GM21447 (cell line): ENCODE results near the gene ADAMTSL2.

Experiments used
- ATAC-seq: cut with Tn5 transposase; IDR thresholded peaks from one replicate; pipeline ENCODE4 v1.9.1; 2021; ENCODE audit not compliant: unreplicated experiment

ADAMTSL2 gene

GRCh38 chr9:133603135-133603927 is 68.8 kb downstream of the ADAMTSL2 start:
- ATAC-seq: no peak

GRCh38 chr9:133604214-133604613 is 69.7 kb downstream of the ADAMTSL2 start:
- ATAC-seq: no peak

GRCh38 chr9:133604856-133605255 is 70.4 kb downstream of the ADAMTSL2 start:
- ATAC-seq: no peak

DNA sequence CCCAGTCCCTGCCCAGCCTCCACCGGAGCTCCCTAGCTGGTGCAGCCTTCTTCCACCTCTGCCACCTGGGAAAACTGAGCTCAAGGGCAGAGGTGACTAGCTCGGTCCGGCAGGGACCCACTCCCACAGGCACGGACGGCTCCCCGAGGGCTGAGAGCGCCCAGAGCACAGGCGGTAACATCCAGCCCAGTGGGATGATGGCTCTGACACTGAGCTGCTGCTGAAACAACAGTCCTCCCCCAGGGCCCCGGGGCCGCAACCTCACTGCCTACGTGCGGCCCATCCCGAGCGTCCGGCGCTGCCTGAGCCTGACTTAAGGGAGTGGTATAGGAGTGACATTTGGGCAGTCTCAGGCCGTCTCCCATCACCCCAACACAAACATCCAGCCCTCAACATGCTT is 70.9 kb downstream of the ADAMTSL2 start:
- no peak for ATAC-seq

DNA sequence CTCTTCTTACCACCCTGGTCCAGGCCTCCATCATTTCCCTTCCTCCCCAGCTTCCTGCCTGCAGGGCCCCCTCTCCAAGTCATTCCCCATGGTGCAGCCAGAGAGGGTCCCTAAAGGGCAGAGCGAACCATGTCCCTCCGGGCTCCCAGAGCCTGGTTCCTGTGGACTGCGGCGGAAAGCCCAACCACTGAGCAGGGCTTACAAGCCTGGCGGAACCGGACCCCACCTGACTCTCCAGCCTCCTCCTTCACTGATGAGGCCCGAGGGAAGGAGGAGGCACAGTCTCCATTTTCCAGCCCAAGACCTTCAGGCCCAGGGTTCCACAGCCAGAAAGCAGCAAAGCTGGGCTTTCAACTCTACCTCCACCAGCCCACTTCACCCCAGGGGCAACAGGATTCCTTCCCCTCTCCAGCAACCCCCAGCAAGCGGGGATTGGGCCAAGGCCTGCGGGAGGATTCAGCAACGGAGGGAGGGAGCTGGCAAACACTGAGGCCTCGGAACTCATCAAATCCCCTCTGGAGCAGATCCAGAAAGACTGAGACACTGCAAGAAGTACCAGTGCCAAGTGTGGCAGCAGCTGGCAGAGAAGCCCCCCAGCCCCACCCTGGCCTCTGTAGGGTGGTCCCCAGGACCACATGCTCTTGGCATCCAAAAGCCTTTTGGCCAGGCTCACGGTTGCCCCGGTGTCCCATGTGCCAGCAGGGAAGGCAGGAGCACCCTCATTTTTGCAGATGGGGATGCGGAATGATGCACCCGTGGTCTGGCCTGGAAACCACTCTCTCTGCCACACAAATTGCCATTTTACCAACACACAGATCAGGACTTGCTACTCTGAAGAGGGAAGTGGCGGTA is 71.6 kb downstream of the ADAMTSL2 start:
- ATAC-seq: no peak

GRCh38 chr9:133606708-133607025 is 72.2 kb downstream of the ADAMTSL2 start:
- no peak for ATAC-seq

GRCh38 chr9:133607381-133607780 is 72.9 kb downstream of the ADAMTSL2 start:
- no peak for ATAC-seq

DNA sequence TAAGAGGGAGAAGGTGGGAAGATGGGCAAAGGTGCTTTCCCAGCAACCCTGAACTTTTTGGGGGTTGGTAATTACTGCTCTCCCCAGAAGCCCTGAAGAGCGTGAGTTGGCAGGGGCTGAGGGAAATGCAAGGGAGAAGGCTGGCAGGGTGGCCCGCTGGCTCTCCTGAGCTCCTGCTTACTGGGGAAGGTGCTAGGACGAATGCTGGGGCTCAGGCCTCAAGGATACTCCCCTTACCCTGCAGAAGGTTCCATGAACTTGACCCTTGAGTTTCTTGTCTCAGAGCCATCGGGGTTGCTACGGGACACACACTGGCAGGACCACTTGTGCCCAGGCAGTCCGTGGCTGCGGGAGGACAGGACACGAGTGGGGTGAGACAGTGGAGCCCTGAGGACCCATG is 73.5 kb downstream of the ADAMTSL2 start:
- ATAC-seq: no peak

DNA sequence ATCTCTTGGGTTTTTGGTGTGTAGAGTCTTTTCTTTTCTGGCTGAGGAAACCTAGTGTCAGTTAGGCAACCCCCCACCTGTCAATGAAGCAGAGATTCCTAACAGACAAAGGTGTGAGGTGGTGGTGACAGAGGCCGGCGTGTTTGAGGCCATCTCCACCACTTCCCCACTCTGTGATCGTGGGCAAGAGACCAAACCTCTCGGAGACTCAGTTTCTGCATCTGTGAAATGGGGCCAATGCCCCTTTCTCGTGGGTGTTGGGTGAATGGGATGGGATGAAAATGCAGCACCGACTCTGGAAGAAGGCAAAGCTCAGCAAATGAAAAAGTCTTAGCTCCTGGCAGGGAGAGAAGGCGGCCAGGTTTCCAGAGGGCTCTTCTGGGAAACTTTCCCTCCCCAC is 73.9 kb downstream of the ADAMTSL2 start:
- ATAC-seq: no peak

DNA sequence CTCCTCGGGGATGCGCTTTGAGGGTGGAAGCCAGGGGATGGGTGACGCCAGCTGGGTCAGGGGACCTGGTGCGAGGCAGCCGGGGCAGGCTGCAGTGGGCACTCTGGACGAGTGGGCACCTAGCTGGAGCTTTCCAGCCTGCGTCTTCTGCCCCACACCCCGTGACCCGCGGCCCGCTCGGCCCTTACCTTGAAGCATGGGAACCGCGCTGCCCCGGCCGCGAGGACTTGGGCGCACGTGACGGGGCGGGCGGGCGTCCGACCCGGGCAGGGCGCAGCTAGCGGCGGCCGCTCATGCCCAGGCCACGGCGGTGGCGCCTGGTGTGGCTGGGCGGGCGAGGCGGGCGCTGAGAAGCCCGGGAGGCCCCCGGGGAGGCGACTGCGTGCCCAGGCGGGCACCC is 74.4 kb downstream of the ADAMTSL2 start:
- ATAC-seq: no peak

GRCh38 chr9:133609311-133610098 is 75.0 kb downstream of the ADAMTSL2 start, which contains the start of gene FAM163B:
TSS of gene FAM163B (minus strand) at chr9:133609389. CDS start at chr9:133580223, 29,166 bp downstream.
- ATAC-seq: no peak

GRCh38 chr9:133610845-133611244 is 76.3 kb downstream of the ADAMTSL2 start:
- ATAC-seq: no peak

DNA sequence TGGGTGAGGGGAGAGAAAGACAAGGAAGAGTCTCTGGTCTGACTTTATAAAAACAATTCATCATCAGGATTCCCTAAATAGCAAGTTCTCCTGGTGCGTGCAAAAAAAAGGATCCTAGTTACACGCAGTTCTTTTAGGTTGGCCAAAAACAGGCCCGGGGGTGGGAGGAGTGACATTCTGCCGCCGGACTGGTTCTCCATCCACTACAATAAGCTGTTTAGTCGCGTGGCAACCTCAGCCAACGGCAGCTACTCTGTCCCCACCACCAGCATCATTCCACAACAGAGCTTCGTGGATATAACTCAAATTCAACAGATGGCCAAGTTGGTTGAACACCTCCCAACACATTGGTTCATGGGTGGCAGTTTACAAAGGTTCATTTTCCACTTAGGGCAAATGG is 77.5 kb downstream of the ADAMTSL2 start:
- no peak for ATAC-seq

DNA sequence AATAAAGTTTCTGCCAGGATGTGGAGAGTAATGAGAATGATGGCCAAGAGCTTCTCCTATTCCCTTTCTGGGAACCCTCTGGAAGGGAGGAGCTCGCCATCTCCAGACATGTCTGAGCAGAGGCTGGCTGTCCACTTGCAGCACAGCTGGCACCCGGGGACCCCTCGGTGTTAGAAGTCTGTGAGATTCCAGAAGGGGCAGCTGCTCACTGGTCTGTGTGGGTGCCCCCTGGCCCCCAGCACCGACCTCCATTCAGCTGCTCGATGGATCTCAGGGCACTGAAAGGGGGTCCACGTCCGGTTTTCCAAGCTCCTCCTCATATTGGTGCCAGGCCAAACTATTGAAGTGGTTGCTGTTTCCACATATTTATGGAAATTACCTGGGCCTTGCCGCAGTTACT is 78.3 kb downstream of the ADAMTSL2 start:
- no peak for ATAC-seq

DNA sequence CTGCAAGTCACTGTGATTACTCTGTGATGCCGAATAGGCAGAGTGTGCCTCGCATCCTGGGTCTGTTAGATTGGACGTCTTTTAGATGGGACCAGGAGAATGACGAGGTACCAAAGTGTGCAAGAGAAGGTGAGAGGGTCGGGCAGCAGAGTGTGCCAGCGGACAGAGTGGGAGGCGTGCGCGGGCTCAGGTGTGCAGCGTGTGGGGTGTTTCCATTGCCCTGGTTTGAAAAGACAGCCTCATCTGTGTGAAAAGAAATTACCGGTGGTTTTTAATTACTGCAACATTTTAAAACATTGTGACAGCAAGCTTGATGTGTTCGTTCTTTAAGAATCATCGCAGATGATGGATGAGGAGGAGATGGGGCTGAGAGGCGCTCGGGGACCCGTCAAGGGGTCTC is 78.9 kb downstream of the ADAMTSL2 start:
- ATAC-seq: no peak

- ATAC-seq: no peak
These were observed 79.6 kb downstream of the ADAMTSL2 start for GRCh38 chr9:133614056-133614455.

DNA sequence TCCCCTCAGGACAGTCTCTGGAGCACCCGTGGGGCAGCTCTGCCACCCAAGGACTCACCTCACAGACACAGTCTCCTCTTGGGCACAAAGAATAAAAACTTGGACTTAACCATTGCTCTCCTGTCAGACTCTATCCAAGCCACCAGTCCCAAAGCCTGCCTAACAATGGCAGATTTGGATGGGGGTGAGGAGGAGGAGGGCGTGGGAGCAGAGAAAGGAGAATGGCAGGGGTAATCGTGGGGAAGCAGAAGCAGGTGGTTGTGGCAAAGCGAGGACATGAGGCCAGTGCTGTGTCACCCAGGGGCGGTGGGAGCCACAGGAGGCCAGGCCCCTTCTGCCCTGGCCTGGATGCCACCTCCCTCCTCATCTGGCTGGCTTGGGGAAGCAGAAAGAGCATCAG is 80.2 kb downstream of the ADAMTSL2 start:
- ATAC-seq: no peak

DNA sequence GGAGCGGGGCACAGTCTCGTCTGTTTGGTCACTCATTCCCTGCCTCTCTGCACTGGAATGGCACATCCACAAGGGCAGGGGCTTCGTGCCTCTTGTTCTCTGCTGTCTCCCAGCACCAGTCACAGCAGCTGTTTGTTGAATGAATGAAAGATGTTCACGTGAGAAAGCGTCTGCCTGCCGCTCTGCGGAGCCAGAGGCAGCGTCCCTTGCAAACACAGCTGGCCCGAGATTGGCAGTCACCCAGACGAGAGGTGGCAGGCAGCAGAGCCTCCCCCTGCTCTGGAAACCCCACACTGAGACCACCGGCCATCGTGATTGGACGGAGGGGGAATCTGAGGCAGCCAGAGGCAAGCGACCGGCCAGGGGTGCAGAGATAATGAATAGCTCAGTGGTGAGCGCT is 80.7 kb downstream of the ADAMTSL2 start:
- ATAC-seq: no peak

DNA sequence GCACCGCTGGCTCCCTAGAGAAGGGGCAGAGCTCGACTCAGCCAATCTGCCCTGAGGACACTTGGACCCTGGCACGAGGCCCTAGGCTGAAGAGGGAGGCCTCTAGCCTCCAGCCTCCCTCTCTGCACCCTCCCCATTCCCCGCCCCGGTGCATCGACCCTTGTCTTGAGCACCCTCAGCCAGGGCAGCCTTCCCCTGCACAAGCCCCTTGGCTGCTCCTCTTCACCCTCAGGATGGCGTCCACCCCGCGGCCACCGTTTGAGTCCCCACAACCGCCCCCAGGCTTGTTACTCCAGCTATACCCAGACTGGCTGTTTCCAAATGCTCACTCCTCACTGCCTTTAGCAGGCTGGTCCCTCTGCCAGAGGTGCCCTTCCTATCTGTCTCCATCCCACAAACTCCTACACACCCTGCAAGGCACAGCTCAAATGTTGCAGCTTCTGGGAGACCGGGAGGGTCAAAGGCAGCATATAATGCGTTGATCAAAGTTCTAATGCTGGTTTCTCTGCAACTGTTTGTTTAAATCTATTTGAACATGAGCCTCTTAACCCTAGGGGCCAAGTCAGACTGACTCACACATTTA is 81.2 kb downstream of the ADAMTSL2 start:
- no peak for ATAC-seq

DNA sequence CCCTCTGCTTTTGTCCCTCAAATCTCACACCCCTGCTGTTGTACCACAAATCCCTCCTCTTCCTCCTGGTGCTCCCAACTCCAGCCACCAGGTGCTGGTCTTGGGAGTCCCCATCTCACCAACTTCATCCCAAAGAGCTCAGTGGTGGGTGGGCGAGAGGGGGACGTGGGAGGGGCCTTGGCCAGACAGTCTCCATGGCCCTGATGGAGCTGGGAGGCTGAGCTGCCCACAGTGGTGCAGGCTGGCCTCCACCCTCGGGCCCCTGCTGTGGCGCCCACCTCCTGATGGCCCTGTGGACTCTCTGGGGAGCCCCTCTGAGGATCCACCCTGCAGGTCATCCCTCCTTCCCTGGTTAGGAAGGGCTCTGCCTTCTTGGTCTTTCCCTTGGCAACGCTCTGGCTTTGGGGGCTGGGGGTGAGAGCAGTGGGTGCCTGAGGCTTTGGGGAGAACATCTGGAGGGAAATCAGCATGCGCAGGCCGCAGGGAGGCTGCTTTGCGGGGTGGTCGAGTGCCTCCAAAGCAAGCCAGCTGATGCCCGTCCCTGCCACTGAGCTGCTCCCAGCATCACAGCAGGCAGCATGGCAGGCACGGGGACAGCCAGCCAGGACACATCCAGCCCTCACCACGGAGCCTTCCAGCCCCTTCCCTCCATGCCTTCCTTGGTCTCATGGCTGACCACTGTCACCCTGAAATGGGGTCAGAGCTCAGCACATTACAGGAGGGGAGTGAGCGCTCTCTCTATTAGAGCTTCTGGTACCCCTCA is 82.3 kb downstream of the ADAMTSL2 start:
- ATAC-seq: no peak
